Neutrophil (primary cell): ENCODE results near the gene PGP.

Source experiments
- H3K27ac ChIP-seq: fragments of 200-600 bp; sonication (generic); 2 replicates; pipeline ENCODE4 v1.5.1; 2016; ENCODE audit warnings: mild to moderate bottlenecking, moderate library complexity
- H3K27me3 ChIP-seq: fragments of 200-600 bp; sonication (generic); 2 replicates; pipeline ENCODE4 v1.6.0; 2016; ENCODE audit warnings: mild to moderate bottlenecking
- H3K36me3 ChIP-seq: fragments of 200-600 bp; sonication (generic); 2 replicates; pipeline ENCODE4 v1.5.1; 2017
- H3K4me1 ChIP-seq, 2 experiments: fragments of 200-600 bp in 1 of 2; sonication (generic) in 1 of 2; 1 replicate in 1 of 2; 2 replicates in 1 of 2; pipeline versions ENCODE4 v1.5.1 to v1.6.1; 2013 to 2016; ENCODE audit warnings: low read depth in 1 of 2, low read length in 1 of 2, mild to moderate bottlenecking in 1 of 2, moderate library complexity in 1 of 2; ENCODE audit not compliant: control insufficient read depth in 1 of 2, insufficient read depth in 1 of 2
- H3K4me3 ChIP-seq, 2 experiments: fragments of 200-600 bp in 1 of 2; sonication (generic) in 1 of 2; 1 replicate in 1 of 2; 2 replicates in 1 of 2; pipeline ENCODE4 v1.5.1; 2013 to 2016; ENCODE audit warnings: low read depth in 1 of 2, low read length in 1 of 2, mild to moderate bottlenecking in 1 of 2, moderate library complexity in 1 of 2
- H3K9me3 ChIP-seq: fragments of 200-600 bp; sonication (generic); 2 replicates; pipeline ENCODE4 v1.5.1; 2016
- CTCF ChIP-seq: fragments of 200-600 bp; sonication (generic); IDR thresholded peaks from 2 replicates; pipeline ENCODE4 v1.5.1; 2016; ENCODE audit warnings: antibody characterized with exemption

Gene PGP

GRCh38 chr16:2238150-2238837, 23.7 kb upstream of the PGP start:
- no peaks in the 10 kb centered on the region for H3K4me1 ChIP-seq
- H3K27me3 ChIP-seq: peaks cover 45% of the 10 kb centered on the region
- no peak overlapping the region for H3K27ac ChIP-seq
- H3K36me3 ChIP-seq: peaks cover 66% of the 10 kb centered on the region
- no peak overlapping the region for H3K4me3 ChIP-seq
- H3K9me3 ChIP-seq: no peaks in the 10 kb centered on the region
- no peak for TF ChIP-seq CTCF

GRCh38 chr16:2237493-2238149, 23.0 kb upstream of the PGP start:
- H3K27me3 ChIP-seq: peaks cover 45% of the 10 kb centered on the region
- peaks cover 66% of the 10 kb centered on the region for H3K36me3 ChIP-seq
- H3K27ac ChIP-seq: no peak overlapping the region
- H3K4me3 ChIP-seq: no peak overlapping the region
- no peaks in the 10 kb centered on the region for H3K9me3 ChIP-seq
- no peaks in the 10 kb centered on the region for H3K4me1 ChIP-seq
- TF ChIP-seq CTCF: no peak

DNA sequence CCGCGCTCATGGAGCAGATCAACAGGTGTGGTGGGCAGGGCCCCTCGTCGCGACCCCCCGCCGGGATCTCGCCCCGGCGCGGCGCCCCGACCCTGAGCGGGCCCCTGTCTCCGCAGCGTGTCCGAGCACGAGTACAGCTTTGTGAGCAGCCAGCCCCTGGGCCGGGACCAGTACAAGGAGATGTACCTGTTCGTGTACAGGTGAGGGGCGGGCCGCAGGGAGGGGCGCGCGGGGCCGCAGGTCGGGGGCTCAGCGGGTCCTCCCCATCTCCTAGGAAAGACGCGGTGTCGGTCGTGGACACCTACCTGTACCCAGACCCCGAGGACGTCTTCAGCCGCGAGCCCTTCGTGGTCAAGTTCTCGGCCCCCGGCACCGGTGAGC, 22.5 kb upstream of the PGP start:
- H3K27me3 ChIP-seq: peaks cover 45% of the 10 kb centered on the region
- no peak for TF ChIP-seq CTCF
- H3K4me1 ChIP-seq: no peaks in the 10 kb centered on the region
- no peaks in the 10 kb centered on the region for H3K9me3 ChIP-seq
- H3K27ac ChIP-seq: no peak overlapping the region
- H3K36me3 ChIP-seq: peaks cover 66% of the 10 kb centered on the region
- H3K4me3 ChIP-seq: no peak overlapping the region

GRCh38 chr16:2236337-2237101, 21.9 kb upstream of the PGP start, which contains the start of gene DNASE1L2:
Gene DNASE1L2, plus strand, starts transcription at chr16:2236444. Its CDS starts 373 bp downstream, at chr16:2236817.
- H3K36me3 ChIP-seq: peaks cover 71% of the 10 kb centered on the region
- H3K4me3 ChIP-seq: no peak within 1 kb of the TSS
- TF ChIP-seq CTCF: no peak
- H3K9me3 ChIP-seq: no peaks in the 10 kb centered on the region
- H3K27ac ChIP-seq: no peak within 1 kb of the TSS
- no peaks in the 10 kb centered on the region for H3K4me1 ChIP-seq
- H3K27me3 ChIP-seq: peaks cover 45% of the 10 kb centered on the region

- Histone ChIP-seq H3K36me3 (peaks cover 78% of the 10 kb centered on the region), H3K27me3 (peaks cover 45% of the 10 kb centered on the region), H3K9me3 (no peaks in the 10 kb centered on the region), H3K4me3 (no peak overlapping the region), H3K4me1 (no peaks in the 10 kb centered on the region), H3K27ac (no peak overlapping the region)
- TF ChIP-seq CTCF: no peak
Observed at GRCh38 chr16:2235695-2236336, 21.2 kb upstream of the PGP start.
